Bronchial epithelial cell (primary cell): ENCODE measurements around the gene GRIFIN. TPM values are rescaled to one million over a fixed set of nuclear protein-coding genes. Genes with fewer than 3 reads are reported as not detected.

Experiments
- DNase-seq: peaks from one replicate; pipeline ENCODE4 v3.0.0-alpha.2; 2010; ENCODE audit warnings: low read depth
- FAIRE-seq: peaks from 2 replicates; lab custom pipeline; 2011; peaks lifted over from hg19 to GRCh38; lab: Jason Lieb, UNC
- H3K27me3 ChIP-seq: 2 replicates; pipeline ENCODE4 v1.5.1; 2011; ENCODE audit warnings: low read length; ENCODE audit not compliant: control insufficient read depth, insufficient read depth
- H3K36me3 ChIP-seq: 2 replicates; pipeline ENCODE4 v1.5.1; 2011; ENCODE audit warnings: low read length; ENCODE audit not compliant: control insufficient read depth, insufficient read depth
- H3K4me3 ChIP-seq: 2 replicates; pipeline ENCODE4 v1.5.1; 2011; ENCODE audit warnings: mild to moderate bottlenecking, low read depth, low read length, control low read depth
- total RNA-seq: library from RNA; depleted of rRNA; stranded (reverse); fragments of >200 nt; gene quantifications from 2 replicates; pipeline ENCODE4 v1.2.1, GENCODE V29; 2014
- TF ChIP-seq, protein P1 (sequence below): IDR thresholded peaks from 2 replicates; pipeline ENCODE4 v1.5.1; 2011; ENCODE audit warnings: mild to moderate bottlenecking, moderate library complexity, low read length, control low read depth, inconsistent platforms; ENCODE audit not compliant: insufficient read depth, severe bottlenecking

Gene GRIFIN
- total RNA-seq, 1 donor from 2014 or later, result not detected

DNA sequence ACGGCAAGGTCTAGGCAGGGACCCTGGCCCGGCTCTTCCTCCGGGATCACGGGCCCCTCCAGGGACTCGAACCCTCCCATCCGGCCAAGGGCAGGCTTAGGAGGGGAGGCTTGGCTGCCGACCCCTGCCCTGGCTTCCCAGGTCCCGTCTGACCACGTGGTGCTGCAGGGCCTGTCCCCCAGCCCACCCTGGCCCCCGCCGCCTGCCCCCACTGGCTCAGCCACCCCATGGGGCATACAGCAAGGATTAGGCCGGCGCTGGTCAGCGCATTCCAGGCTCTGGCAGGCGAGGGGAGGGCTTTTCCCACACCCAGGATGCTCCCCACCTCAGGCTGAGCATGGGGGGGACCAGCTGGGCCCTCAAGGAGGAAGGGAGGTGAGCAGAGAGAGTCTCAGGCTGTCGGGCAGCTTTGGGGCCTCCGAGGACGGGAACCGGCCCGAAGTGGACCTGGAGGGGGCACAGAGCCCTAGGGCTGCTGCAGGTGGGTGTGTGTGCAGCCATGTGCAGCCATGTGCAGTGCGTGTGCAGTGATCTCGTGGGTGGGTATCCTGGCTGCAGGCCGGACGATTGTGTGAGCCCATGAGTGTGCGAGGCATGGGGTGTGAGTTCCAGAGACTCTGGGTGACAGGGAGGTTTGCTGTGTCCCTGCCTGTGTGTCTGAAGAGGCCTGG, 713 bp upstream of the GRIFIN start:
- no peak for DNase-seq
- peaks cover 14% of the 10 kb centered on the region for H3K27me3 ChIP-seq
- H3K4me3 ChIP-seq, result no peak overlapping the region
- H3K36me3 ChIP-seq, result no peaks in the 10 kb centered on the region
- no peak for FAIRE-seq
- TF ChIP-seq, protein P1, sequence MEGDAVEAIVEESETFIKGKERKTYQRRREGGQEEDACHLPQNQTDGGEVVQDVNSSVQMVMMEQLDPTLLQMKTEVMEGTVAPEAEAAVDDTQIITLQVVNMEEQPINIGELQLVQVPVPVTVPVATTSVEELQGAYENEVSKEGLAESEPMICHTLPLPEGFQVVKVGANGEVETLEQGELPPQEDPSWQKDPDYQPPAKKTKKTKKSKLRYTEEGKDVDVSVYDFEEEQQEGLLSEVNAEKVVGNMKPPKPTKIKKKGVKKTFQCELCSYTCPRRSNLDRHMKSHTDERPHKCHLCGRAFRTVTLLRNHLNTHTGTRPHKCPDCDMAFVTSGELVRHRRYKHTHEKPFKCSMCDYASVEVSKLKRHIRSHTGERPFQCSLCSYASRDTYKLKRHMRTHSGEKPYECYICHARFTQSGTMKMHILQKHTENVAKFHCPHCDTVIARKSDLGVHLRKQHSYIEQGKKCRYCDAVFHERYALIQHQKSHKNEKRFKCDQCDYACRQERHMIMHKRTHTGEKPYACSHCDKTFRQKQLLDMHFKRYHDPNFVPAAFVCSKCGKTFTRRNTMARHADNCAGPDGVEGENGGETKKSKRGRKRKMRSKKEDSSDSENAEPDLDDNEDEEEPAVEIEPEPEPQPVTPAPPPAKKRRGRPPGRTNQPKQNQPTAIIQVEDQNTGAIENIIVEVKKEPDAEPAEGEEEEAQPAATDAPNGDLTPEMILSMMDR, result no peak

DNA sequence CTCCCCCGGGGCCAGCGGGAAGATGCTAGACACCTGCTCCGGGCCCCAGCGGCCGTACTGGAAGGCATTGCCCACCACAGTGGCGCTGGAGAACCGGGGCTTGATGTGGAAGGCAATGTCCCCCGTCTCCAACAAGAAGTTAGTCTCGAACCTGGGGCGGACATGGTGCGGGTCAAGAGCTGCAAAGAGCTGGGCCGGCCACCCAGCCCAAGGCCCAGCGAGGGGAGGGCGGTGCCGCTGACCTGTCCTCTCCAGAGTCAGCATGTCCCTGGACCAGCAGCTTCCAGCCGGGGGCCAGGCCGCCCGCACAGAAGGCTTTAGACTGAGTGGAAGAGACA, 551 bp downstream of the GRIFIN start:
- DNase-seq (no peak), FAIRE-seq (no peak)
- H3K36me3 ChIP-seq, result no peaks in the 10 kb centered on the region
- TF ChIP-seq, protein P1, result no peak
- no peak overlapping the region for H3K4me3 ChIP-seq
- H3K27me3 ChIP-seq, result peaks cover 14% of the 10 kb centered on the region

DNA sequence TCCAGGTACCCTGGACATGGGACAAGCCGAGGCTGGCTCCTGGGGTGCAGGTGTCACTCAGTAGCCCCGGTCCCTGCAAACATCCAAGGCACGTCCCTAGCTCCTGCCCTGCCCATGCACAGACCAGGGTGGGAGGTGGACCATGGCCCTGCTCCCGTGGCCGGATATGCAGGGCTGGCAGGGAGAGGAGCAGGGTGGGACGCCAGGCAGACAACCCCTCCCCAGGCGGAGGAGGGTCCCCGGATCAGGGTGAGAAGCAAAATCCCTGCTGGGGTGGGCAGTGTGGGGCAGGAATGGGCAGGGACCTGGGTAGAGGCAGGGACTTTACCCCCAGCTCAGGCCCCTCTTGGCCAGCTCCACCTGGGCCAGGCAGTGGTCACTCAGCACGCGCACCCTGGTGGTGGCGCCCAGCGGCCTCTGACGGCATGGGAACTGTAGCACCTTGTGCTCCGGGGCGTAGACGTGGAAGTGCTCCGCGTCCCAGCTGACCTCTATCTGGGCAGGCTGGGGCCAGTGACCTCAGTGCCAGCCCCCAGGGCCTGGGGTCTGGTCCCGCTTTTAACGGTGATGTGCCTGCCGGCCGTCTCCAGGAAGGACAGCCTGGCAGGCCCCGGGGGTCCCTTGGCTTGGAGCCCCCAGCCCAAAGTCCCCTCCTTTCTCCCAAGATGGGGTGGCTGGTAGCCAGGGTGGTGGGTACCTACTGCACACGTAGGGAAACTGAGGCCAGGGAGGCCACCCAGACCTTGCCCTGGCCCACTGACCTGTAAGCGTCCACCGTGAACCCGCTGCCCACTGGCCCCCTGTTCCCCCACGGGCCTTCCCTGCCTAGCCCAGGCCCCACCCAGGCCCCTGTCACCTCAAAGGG, 1.2 kb downstream of the GRIFIN start:
- Histone ChIP-seq H3K36me3 (no peaks in the 10 kb centered on the region), H3K4me3 (no peak overlapping the region), H3K27me3 (peaks cover 11% of the 10 kb centered on the region)
- FAIRE-seq (no peak), DNase-seq (no peak)
- TF ChIP-seq, protein P1, result no peak

DNA sequence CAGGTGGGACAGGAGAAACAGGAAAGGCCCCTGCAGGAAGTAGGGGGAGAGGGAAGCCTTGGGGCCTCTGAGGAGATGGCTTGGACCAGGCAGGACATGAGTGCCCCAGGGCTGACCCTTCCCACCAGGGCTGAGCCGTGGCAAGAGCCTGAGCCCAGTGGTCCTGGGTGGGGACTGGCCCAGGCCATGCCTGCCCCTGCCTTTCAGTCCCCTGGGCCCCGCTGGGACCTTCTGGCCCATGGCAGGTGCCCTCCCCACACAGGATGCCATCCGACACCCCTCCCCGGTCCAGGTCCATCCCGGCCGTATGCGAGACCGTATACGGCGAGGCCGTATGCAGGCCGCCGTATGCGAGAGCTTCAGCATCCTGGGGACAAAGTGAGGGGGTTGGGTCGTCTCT, 2.0 kb downstream of the GRIFIN start:
- H3K4me3 ChIP-seq, result no peak overlapping the region
- H3K36me3 ChIP-seq, result no peaks in the 10 kb centered on the region
- DNase-seq (no peak), FAIRE-seq (no peak)
- TF ChIP-seq, protein P1, result no peak
- peaks cover 5% of the 10 kb centered on the region for H3K27me3 ChIP-seq

DNA sequence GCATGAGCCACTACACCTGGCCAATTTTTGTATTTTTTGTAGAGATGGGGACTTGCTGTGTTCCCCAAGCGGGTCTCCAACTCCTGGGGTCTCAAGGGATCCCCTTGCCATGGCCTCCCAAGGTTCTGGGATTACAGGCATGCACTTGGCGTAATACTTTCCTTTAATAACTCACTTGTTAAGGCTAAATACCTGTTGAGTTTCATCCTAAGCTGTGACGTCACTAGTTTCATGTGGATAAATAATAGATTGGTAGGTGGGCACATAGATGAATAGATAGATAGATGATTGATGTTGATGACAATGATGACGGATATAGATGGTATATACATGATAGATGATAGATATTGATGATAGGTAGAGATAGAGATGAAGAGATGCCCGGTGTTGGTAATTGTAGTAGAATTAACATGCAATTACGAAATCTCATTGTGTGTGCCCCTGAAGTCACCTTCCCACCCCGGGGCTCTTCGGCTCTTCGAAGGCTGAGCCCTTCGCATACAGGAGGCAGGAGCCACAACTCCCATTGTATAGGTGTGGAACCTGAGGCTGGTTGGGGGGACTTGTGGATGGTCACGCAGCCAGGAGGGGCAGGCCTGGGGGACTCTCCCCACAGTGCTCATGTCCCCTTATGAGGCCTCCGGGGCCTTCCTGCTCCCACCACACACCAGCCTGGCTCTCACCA, 2.6 kb downstream of the GRIFIN start:
- TF ChIP-seq, protein P1, result no peak
- DNase-seq (no peak), FAIRE-seq (no peak)
- Histone ChIP-seq H3K4me3 (no peak overlapping the region), H3K36me3 (no peaks in the 10 kb centered on the region), H3K27me3 (peaks cover 2% of the 10 kb centered on the region)
